OCI-LY3 (cell line): ENCODE measurements around the gene PNPLA8.

Source experiments
- H2AFZ ChIP-seq: fragments of 200-600, 300-600 bp; shearing (Covaris generic); 2 replicates; pipeline ENCODE4 v1.6.0; 2014; ENCODE audit warnings: antibody characterized with exemption, low read depth, low read length
- H3K27ac ChIP-seq: fragments of 200-600, 300-600 bp; sonication (generic); 2 replicates; pipeline ENCODE4 v1.5.1; 2014; ENCODE audit warnings: mild to moderate bottlenecking, low read length, moderate library complexity, mixed read lengths
- H3K27me3 ChIP-seq: fragments of 200-600, 300-600 bp; sonication (generic); 2 replicates; pipeline ENCODE4 v1.6.1; 2014; ENCODE audit warnings: low read depth, low read length, mixed read lengths
- H3K36me3 ChIP-seq: fragments of 200-600, 300-600 bp; sonication (generic); replicated peaks from 2 replicates; pipeline ENCODE3; 2014; ENCODE audit warnings: low read depth, low read length, mixed read lengths
- H3K4me1 ChIP-seq: fragments of 300-600, 200-600 bp; sonication (generic); 2 replicates; pipeline ENCODE4 v1.6.1; 2014; ENCODE audit warnings: low read length, mixed read lengths
- H3K4me2 ChIP-seq: fragments of 200-600, 300-600 bp; sonication (generic); 2 replicates; pipeline ENCODE4 v1.6.1; 2014; ENCODE audit warnings: low read length, mixed read lengths
- H3K4me3 ChIP-seq: fragments of 300-600, 200-600 bp; sonication (generic); 2 replicates; pipeline ENCODE4 v1.5.1; 2014; ENCODE audit warnings: antibody characterized with exemption, mild to moderate bottlenecking, low read length, moderate library complexity
- H3K79me2 ChIP-seq: fragments of 300-600, 200-600 bp; shearing (Covaris generic); 2 replicates; pipeline ENCODE4 v1.6.1; 2014; ENCODE audit warnings: mild to moderate bottlenecking, low read length, mixed read lengths
- H3K9ac ChIP-seq: fragments of 300-600, 200-600 bp; shearing (Covaris generic); 2 replicates; pipeline ENCODE4 v1.6.0; 2014; ENCODE audit warnings: mild to moderate bottlenecking, low read length, moderate library complexity
- H3K9me3 ChIP-seq: fragments of 200-600, 300-600 bp; shearing (Covaris generic); 2 replicates; pipeline ENCODE4 v1.6.1; 2014; ENCODE audit warnings: low read length, mixed read lengths; ENCODE audit not compliant: insufficient read depth
- H4K20me1 ChIP-seq: fragments of 200-600, 300-600 bp; sonication (generic); 2 replicates; pipeline ENCODE4 v1.6.1; 2016; ENCODE audit warnings: low read length, mixed read lengths; ENCODE audit not compliant: insufficient read depth
- CTCF ChIP-seq: fragments of 200-600, 300-600 bp; sonication (generic); IDR thresholded peaks from 2 replicates; pipeline ENCODE4 v1.5.1; 2014; ENCODE audit warnings: antibody characterized with exemption, low read length, low read depth
- EZH2phosphoT487 ChIP-seq: fragments of 200-600 bp; shearing (Covaris generic); IDR thresholded peaks from 2 replicates; pipeline ENCODE4 v1.6.1; 2018; ENCODE audit warnings: antibody characterized with exemption, mixed run types, low read depth

Gene PNPLA8

DNA sequence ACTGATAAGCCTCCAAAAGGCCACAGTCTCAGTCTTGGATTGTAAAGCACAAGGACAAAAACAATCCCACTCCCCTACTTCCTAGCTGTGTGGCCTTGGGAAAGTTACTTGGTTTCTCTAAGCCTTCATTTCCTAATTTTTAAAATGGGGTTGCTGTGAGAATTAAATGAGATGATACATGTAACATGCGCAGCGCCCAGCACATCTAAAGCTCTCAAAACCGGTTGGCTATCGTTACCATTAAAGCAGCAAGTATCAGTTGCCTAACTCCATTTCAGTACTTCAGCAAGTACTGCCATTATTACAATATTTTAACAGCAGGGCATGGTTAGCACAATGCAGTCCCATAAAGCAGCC is 71.6 kb downstream of the PNPLA8 start:
- Histone ChIP-seq H3K4me3 (peak overlapping the region; percentile 94), H3K27ac (peak overlapping the region; percentile 98), H3K4me1 (peaks cover 57% of the 10 kb centered on the region), H3K4me2 (peak overlapping the region; percentile 96), H2AFZ (no peak overlapping the region), H3K79me2 (peaks cover 69% of the 10 kb centered on the region), H3K36me3 (no peaks in the 10 kb centered on the region), H3K27me3 (no peaks in the 10 kb centered on the region), H3K9me3 (no peaks in the 10 kb centered on the region), H4K20me1 (no peaks in the 10 kb centered on the region), H3K9ac (peak overlapping the region; percentile 92)
- TF ChIP-seq CTCF (no peak), EZH2phosphoT487 (no peak)

DNA sequence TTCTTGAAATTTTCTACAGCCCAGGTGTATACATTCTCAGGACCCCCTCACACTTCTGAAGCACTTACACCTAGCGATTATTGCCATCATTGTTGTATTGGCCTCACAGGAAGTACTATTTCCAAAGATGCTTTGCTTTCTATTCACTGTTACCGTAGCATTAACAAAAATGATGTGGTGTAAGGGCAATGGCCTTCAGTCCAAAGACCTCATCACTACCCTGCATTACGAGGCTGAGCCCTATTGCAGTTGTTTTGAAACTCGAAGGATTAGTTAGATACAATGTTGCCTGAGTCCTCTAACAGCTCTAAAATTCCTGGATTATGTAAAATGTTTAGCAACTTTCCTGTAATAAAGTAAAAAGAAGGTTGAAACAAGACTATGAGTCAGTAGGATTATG is 72.6 kb downstream of the PNPLA8 start:
- Histone ChIP-seq H3K4me1 (peaks cover 64% of the 10 kb centered on the region), H3K9ac (peak overlapping the region; percentile 92), H3K4me3 (peak overlapping the region; percentile 94), H4K20me1 (no peaks in the 10 kb centered on the region), H2AFZ (no peak overlapping the region), H3K36me3 (no peaks in the 10 kb centered on the region), H3K79me2 (peaks cover 77% of the 10 kb centered on the region), H3K9me3 (no peaks in the 10 kb centered on the region), H3K27ac (peak overlapping the region; percentile 98), H3K27me3 (no peaks in the 10 kb centered on the region), H3K4me2 (peak overlapping the region; percentile 96)
- TF ChIP-seq CTCF (no peak), EZH2phosphoT487 (no peak)

DNA sequence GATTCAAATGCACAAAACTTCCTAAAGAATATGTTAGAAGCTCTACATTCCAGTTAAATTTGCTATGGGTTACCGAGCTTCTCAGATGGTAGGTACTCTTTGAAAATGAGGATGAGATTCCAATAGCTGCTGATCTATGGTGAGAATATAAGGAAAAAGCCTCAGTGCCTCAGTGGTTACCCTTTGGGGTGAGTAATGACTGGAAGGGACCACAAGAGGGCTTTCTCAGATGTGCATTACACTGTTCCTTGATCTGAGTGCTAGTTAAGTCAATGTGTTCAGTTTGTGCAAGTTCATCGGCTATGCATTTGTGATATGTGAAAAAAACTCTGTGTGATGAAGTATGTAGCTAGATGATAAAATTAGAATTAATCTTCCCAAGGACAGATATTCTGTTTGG is 73.2 kb downstream of the PNPLA8 start:
- Histone ChIP-seq H3K9me3 (no peaks in the 10 kb centered on the region), H2AFZ (no peak overlapping the region), H3K4me2 (peak overlapping the region; percentile 96), H3K27ac (peak overlapping the region; percentile 98), H3K27me3 (no peaks in the 10 kb centered on the region), H3K36me3 (no peaks in the 10 kb centered on the region), H4K20me1 (no peaks in the 10 kb centered on the region), H3K4me1 (peaks cover 70% of the 10 kb centered on the region), H3K9ac (peak overlapping the region; percentile 92), H3K79me2 (peaks cover 83% of the 10 kb centered on the region), H3K4me3 (peak overlapping the region; percentile 94)
- TF ChIP-seq CTCF (peak; percentile 75), EZH2phosphoT487 (no peak)

DNA sequence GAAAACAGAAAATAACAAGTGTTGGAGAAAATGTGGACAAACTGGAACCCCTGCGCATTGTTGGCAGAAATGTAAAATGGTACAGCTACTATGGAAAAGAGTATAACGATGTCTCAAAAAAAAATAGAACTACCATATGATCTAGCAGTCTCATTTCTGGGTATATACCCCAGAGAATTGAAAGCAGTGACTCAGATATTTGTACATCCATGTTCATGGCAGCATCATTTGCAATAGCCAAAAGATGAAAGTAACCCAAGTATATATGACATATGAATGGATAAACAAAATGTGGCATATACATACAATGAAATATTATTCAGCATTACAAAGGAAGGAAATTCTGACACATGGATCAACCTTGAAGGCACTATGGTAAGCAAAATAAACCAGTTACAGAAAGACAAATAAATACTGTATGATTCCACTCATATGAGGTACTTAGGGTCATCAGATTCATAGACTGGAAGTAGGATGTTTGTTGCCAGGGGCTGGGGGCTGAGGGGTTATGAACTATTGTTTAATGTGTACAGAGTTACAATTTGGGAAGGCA is 74.6 kb downstream of the PNPLA8 start:
- no peaks in the 10 kb centered on the region for H3K36me3 ChIP-seq
- H3K27me3 ChIP-seq = no peaks in the 10 kb centered on the region
- peaks cover 76% of the 10 kb centered on the region for H3K4me1 ChIP-seq
- H3K9ac ChIP-seq = peak overlapping the region; percentile 92
- peaks cover 96% of the 10 kb centered on the region for H3K79me2 ChIP-seq
- no peak overlapping the region for H2AFZ ChIP-seq
- TF ChIP-seq CTCF = no peak
- no peak for TF ChIP-seq EZH2phosphoT487
- peak overlapping the region; percentile 98 for H3K27ac ChIP-seq
- H3K9me3 ChIP-seq = no peaks in the 10 kb centered on the region
- H3K4me3 ChIP-seq = peak overlapping the region; percentile 94
- H4K20me1 ChIP-seq = no peaks in the 10 kb centered on the region
- peak overlapping the region; percentile 96 for H3K4me2 ChIP-seq
